Panc1 (cell line): ENCODE measurements around the gene CLDN11. TPM values are rescaled to one million over a fixed set of nuclear protein-coding genes. Genes with fewer than 3 reads are reported as not detected.

ENCODE experiments used
- ATAC-seq: fragments of 200-7000 bp; cut with Tn5 transposase; 2 replicates; pipeline ENCODE4 v1.9.1; 2020; ENCODE audit warnings: mild to moderate bottlenecking, moderate library complexity
- BruUV-seq: library from RNA; stranded (reverse); fragments of 400-500 nt; replicated peaks from 2 replicates; lab custom pipeline; 2021; lab: Mats Ljungman, UMichigan
- CTCF ChIA-PET: fragments of 300-600 bp; sonication (Branson Sonifier 250); formaldehyde crosslinking; loops from one replicate; lab custom pipeline; 2022; ENCODE audit warnings: antibody characterized with exemption; lab: Charles Lee
- POLR2A ChIA-PET: fragments of 300-600 bp; sonication (Branson Sonifier 250); formaldehyde crosslinking; loops from one replicate; lab custom pipeline; 2022; ENCODE audit warnings: antibody characterized with exemption; lab: Charles Lee
- DNase-seq: peaks from one replicate; pipeline ENCODE4 v3.0.0-alpha.2; 2010; ENCODE audit warnings: low read depth, low spot score
- H3K27ac ChIP-seq: 2 replicates; pipeline ENCODE4 v1.5.1; 2011; ENCODE audit warnings: mild to moderate bottlenecking, low read length, inconsistent platforms
- H3K27me3 ChIP-seq: fragments of 200-500 bp; sonication (Bioruptor generic); 2 replicates; pipeline ENCODE4 v1.6.0; 2014; ENCODE audit warnings: low read length, inconsistent platforms; ENCODE audit not compliant: control insufficient read depth, insufficient read depth
- H3K36me3 ChIP-seq: fragments of 200-500 bp; sonication (Bioruptor generic); 2 replicates; pipeline ENCODE4 v1.5.1; 2014; ENCODE audit warnings: inconsistent platforms, mild to moderate bottlenecking, low read length, moderate library complexity; ENCODE audit not compliant: control insufficient read depth, insufficient read depth
- H3K4me1 ChIP-seq: 2 replicates; pipeline ENCODE4 v1.5.1; 2011; ENCODE audit warnings: inconsistent platforms, mild to moderate bottlenecking, low read length, moderate library complexity; ENCODE audit not compliant: control insufficient read depth, insufficient read depth
- H3K4me3 ChIP-seq, 2 experiments: 2 replicates each; pipeline ENCODE4 v1.5.1; 2011 to 2012; ENCODE audit warnings: low read depth in 2 of 2, low read length in 2 of 2, mild to moderate bottlenecking in 2 of 2, inconsistent platforms in 1 of 2, moderate library complexity in 1 of 2
- H3K9me3 ChIP-seq: fragments of 200-500 bp; sonication (Bioruptor generic); 2 replicates; pipeline ENCODE4 v1.5.1; 2014; ENCODE audit warnings: low read depth, mild to moderate bottlenecking, inconsistent platforms, low read length, moderate library complexity; ENCODE audit not compliant: control insufficient read depth, insufficient read depth
- POLR2AphosphoS5 ChIP-seq: IDR thresholded peaks from 2 replicates; pipeline ENCODE4 v1.6.1; 2012; ENCODE audit warnings: mild to moderate bottlenecking, low read depth, low read length, moderate library complexity
- SIN3A ChIP-seq: IDR thresholded peaks from 2 replicates; pipeline ENCODE4 v1.6.1; 2012; ENCODE audit warnings: low read depth, mild to moderate bottlenecking, low read length, moderate library complexity, borderline replicate concordance; ENCODE audit not compliant: insufficient read depth
- TCF7L2 ChIP-seq: IDR thresholded peaks from 2 replicates; pipeline ENCODE4 v1.6.1; 2011; ENCODE audit warnings: mild to moderate bottlenecking, low read depth, low read length, inconsistent platforms
- in situ Hi-C: cut with HindIII; loops from 2 replicates; pipeline ENCODE4 v1.10.0; 2016; ENCODE audit warnings: low sequenced_read_pairs, low pct_unique_long_range_greater_than_20kb
- intact Hi-C: fragments of 100-400 bp; cut with micrococcal nuclease; formaldehyde crosslinking; loops from one replicate; pipeline ENCODE4 v1.10.0; 2022; ENCODE audit not compliant: unreplicated experiment
- total RNA-seq: library from RNA; stranded (reverse); gene quantifications from one replicate; pipeline ENCODE4 v1.2.1, GENCODE V29; 2021; ENCODE audit not compliant: unreplicated experiment
- TF ChIP-seq, protein P1 (sequence below): fragments of 450-650 bp; IDR thresholded peaks from 2 replicates; pipeline ENCODE4 v1.5.1; 2017; ENCODE audit warnings: mild to moderate bottlenecking
- TF ChIP-seq, protein P2 (sequence below), 2 experiments: IDR thresholded peaks; 2 replicates each; pipeline ENCODE4 v1.6.1; 2011 to 2012; ENCODE audit warnings: low read depth in 2 of 2, control low read depth in 1 of 2, low read length in 1 of 2, mild to moderate bottlenecking in 1 of 2, moderate library complexity in 1 of 2; ENCODE audit not compliant: insufficient read depth in 1 of 2

The CLDN11 gene
- total RNA-seq, 1 experiment from 2014 or later = 1.9 TPM

DNA sequence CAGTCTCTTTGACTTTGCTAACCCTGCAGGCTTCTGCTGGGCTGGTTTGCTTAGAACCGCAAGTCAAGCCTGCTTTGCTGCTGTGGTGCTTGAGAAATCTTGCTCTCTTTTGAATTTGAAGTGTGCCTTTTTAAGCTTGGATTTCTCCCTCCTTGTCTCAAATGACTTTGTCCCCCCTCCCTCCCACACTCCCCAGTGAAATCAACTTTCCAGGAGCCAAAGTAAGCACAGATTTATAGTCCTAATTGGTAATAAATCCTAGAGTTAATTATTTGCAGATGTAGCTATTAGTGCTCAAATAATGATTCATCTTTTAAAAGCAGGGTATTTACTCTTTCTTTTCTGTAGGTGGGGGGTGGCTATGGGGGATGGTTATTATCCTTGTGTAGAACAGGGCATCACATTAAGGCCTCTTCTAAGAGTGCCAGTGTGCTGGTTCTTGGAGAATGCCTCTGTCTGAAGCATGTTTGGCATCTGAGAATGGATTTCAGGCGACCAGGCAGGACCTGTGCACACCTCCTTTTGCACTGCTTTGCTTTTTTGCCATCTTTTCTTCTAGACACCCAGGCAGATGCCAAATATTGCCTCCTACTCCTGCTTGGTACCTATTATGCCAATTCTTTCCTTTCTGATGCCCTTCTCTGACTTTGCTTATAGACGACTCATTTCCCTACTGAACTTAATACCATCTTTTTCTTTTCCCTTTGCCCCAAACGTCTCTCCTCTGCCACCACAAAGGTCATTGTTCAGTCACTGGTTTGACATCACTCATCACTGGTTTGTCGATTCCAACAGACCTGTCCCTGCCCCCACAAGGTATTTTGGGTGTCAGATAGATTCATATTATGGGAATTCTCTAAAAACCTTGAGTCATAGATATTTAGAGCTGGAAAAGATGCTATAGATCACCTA, 50.7 kb downstream of the CLDN11 start:
- ATAC-seq = 0 out of 2 replicates have a peak, but pooled peaks have one; percentile 44
- no peaks in the 10 kb centered on the region for H3K9me3 ChIP-seq
- no peaks in the 10 kb centered on the region for H3K36me3 ChIP-seq
- no peak overlapping the region for H3K27ac ChIP-seq
- H3K27me3 ChIP-seq = no peaks in the 10 kb centered on the region; the same call in 1 of the 2 replicates
- CTCF ChIA-PET = interaction anchor here (0.5 kb wide), 1 partner anchor 9 kb away, joined by 3 read pairs; no protein-coding TSS in a partner anchor
- no peak for TF ChIP-seq TCF7L2
- TF ChIP-seq, protein P1, sequence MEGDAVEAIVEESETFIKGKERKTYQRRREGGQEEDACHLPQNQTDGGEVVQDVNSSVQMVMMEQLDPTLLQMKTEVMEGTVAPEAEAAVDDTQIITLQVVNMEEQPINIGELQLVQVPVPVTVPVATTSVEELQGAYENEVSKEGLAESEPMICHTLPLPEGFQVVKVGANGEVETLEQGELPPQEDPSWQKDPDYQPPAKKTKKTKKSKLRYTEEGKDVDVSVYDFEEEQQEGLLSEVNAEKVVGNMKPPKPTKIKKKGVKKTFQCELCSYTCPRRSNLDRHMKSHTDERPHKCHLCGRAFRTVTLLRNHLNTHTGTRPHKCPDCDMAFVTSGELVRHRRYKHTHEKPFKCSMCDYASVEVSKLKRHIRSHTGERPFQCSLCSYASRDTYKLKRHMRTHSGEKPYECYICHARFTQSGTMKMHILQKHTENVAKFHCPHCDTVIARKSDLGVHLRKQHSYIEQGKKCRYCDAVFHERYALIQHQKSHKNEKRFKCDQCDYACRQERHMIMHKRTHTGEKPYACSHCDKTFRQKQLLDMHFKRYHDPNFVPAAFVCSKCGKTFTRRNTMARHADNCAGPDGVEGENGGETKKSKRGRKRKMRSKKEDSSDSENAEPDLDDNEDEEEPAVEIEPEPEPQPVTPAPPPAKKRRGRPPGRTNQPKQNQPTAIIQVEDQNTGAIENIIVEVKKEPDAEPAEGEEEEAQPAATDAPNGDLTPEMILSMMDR = no peak
- TF ChIP-seq, protein P2, sequence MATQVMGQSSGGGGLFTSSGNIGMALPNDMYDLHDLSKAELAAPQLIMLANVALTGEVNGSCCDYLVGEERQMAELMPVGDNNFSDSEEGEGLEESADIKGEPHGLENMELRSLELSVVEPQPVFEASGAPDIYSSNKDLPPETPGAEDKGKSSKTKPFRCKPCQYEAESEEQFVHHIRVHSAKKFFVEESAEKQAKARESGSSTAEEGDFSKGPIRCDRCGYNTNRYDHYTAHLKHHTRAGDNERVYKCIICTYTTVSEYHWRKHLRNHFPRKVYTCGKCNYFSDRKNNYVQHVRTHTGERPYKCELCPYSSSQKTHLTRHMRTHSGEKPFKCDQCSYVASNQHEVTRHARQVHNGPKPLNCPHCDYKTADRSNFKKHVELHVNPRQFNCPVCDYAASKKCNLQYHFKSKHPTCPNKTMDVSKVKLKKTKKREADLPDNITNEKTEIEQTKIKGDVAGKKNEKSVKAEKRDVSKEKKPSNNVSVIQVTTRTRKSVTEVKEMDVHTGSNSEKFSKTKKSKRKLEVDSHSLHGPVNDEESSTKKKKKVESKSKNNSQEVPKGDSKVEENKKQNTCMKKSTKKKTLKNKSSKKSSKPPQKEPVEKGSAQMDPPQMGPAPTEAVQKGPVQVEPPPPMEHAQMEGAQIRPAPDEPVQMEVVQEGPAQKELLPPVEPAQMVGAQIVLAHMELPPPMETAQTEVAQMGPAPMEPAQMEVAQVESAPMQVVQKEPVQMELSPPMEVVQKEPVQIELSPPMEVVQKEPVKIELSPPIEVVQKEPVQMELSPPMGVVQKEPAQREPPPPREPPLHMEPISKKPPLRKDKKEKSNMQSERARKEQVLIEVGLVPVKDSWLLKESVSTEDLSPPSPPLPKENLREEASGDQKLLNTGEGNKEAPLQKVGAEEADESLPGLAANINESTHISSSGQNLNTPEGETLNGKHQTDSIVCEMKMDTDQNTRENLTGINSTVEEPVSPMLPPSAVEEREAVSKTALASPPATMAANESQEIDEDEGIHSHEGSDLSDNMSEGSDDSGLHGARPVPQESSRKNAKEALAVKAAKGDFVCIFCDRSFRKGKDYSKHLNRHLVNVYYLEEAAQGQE (IDR thresholded peaks at IDR 0.05; ENCODE audit: insufficient read depth in 1 of 2, low read depth in 2 of 2, low read length in 1 of 2) = no peak
- no peak for TF ChIP-seq SIN3A
- TF ChIP-seq POLR2AphosphoS5 = no peak
- in situ Hi-C loops (no loop called here), intact Hi-C loops (no loop called here)
- no peak overlapping the region for H3K4me3 ChIP-seq
- BruUV-seq = no TSS peak
- no peak for DNase-seq
- peaks cover 6% of the 10 kb centered on the region for H3K4me1 ChIP-seq
- POLR2A ChIA-PET = interaction anchor here (0.6 kb wide), 1 partner anchor 400 kb away, joined by 7 read pairs; the partner anchor contains the start of gene RPL22L1

- no peak overlapping the region for H3K27ac ChIP-seq
- H3K9me3 ChIP-seq = no peaks in the 10 kb centered on the region
- in situ Hi-C loops = no loop called here
- intact Hi-C loops = no loop called here
- H3K4me3 ChIP-seq = no peak overlapping the region
- BruUV-seq = no TSS peak
- TF ChIP-seq TCF7L2 = no peak
- TF ChIP-seq, protein P1 = no peak
- TF ChIP-seq, protein P2 (IDR thresholded peaks at IDR 0.05; ENCODE audit: insufficient read depth in 1 of 2, low read depth in 2 of 2, low read length in 1 of 2) = no peak
- DNase-seq = no peak
- POLR2A ChIA-PET = no interaction called here
- CTCF ChIA-PET = interaction anchor here (0.6 kb wide), 1 partner anchor 25 kb away, joined by 5 read pairs; no protein-coding TSS in a partner anchor
- peaks cover 6% of the 10 kb centered on the region for H3K4me1 ChIP-seq
- H3K36me3 ChIP-seq = no peaks in the 10 kb centered on the region
- 0 out of 2 replicates have a peak, but pooled peaks have one; percentile 25 for ATAC-seq
- H3K27me3 ChIP-seq = no peaks in the 10 kb centered on the region; the same call in 1 of the 2 replicates
Measured at GRCh38 chr3:170470063-170471016, 51.7 kb downstream of the CLDN11 start.
